Coronary artery (tissue), 2 donors: Measurements from ENCODE around the gene SIGLEC8.
"Not testable (repeated sequence)": the region's sequence is repeated elsewhere in the genome, so short reads cannot be mapped to it uniquely, and the experiment has no call there.

Experiments
- DNase-seq: peaks from one replicate; pipeline ENCODE4 v3.0.0-alpha.2; 2017; ENCODE audit warnings: low spot score
- H3K27ac ChIP-seq, 2 donors: fragments of 200-600 bp; sonication (generic); one replicate each; pipeline ENCODE4 v1.5.1; 2016 to 2019
- H3K4me3 ChIP-seq: fragments of 200-600 bp; sonication (generic); 2 replicates; pipeline ENCODE4 v1.5.1; 2016; ENCODE audit warnings: mild to moderate bottlenecking, moderate library complexity
- TF ChIP-seq, protein P1 (sequence below): fragments of 200-600 bp; sonication (generic); IDR thresholded peaks from one replicate; pipeline ENCODE4 v1.5.1; 2019; ENCODE audit warnings: antibody characterized with exemption

The SIGLEC8 gene

GRCh38 chr19:51431124-51431523 is 27.1 kb downstream of the SIGLEC8 start:
- no peak for DNase-seq
- Histone ChIP-seq H3K4me3 (no peak overlapping the region), H3K27ac (no peak overlapping the region)
- TF ChIP-seq, protein P1, sequence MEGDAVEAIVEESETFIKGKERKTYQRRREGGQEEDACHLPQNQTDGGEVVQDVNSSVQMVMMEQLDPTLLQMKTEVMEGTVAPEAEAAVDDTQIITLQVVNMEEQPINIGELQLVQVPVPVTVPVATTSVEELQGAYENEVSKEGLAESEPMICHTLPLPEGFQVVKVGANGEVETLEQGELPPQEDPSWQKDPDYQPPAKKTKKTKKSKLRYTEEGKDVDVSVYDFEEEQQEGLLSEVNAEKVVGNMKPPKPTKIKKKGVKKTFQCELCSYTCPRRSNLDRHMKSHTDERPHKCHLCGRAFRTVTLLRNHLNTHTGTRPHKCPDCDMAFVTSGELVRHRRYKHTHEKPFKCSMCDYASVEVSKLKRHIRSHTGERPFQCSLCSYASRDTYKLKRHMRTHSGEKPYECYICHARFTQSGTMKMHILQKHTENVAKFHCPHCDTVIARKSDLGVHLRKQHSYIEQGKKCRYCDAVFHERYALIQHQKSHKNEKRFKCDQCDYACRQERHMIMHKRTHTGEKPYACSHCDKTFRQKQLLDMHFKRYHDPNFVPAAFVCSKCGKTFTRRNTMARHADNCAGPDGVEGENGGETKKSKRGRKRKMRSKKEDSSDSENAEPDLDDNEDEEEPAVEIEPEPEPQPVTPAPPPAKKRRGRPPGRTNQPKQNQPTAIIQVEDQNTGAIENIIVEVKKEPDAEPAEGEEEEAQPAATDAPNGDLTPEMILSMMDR: no peak

DNA sequence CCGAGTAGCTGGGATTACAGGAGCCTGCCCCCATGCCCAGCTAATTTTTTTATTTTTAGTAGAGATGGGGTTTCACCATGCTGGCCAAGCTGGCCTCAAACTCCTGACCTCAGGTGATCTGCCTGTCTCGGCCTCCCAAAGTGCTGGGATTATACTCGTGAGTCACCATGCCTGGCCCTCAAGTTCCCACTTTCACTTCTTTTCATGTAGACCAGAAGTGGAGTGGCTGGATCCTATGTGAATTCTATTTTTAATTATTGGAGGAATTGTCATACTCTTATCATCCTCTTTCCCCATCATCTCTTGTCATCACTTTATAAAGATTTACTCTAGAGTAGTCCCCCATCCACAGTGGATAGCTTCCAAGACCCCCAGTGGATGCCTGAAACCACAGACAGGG is 28.0 kb downstream of the SIGLEC8 start:
- H3K27ac ChIP-seq: no peak overlapping the region
- no peak for DNase-seq
- TF ChIP-seq, protein P1: no peak
- no peak overlapping the region for H3K4me3 ChIP-seq

DNA sequence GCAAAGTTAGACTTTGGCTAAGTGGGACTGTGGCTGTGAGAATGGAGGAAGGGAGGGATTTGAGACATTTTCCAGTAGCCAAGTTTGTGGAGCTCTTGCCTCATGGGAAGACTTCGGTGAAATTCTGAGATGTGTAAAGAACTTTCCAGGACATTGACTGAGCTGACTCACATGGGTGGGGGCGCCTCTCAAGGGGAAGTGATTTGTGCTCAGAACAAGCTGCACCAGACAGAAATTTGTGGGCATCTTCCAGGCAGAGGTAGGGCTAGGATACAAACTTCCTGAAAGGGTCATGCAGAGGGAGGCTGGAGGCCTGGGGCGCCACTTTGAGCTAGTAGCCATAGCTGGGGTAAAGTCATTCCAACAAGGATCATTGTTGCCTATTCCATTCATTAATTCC is 31.1 kb downstream of the SIGLEC8 start:
- Histone ChIP-seq H3K27ac (no peak overlapping the region), H3K4me3 (no peak overlapping the region)
- TF ChIP-seq, protein P1: no peak
- no peak for DNase-seq

DNA sequence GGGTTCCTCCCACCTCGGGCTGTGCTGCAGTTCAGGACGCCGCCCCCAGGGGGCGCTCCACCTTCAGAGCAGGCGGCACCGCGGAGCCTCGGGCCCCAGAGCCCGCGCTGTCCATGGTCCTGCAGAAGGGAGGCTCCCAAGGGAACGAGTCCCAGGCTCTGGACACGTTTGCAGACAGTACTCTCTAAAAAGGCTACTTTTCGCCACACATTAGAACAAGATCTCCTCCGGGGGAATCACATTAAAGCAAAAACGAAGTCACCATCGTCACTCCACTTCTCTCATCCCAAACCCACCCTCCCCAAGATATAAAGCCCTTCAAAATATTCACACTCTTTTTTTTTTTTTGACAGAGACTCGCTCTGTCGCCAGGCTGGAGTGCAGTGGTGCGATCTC is 36.2 kb downstream of the SIGLEC8 start:
- no peak for DNase-seq
- no peak overlapping the region for H3K27ac ChIP-seq
- H3K4me3 ChIP-seq: no peak overlapping the region
- TF ChIP-seq, protein P1: peak; percentile 51

GRCh38 chr19:51421229-51422052 is 36.8 kb downstream of the SIGLEC8 start:
- Histone ChIP-seq H3K4me3 (no peak overlapping the region), H3K27ac (no peak overlapping the region)
- TF ChIP-seq, protein P1: no peak
- DNase-seq: no peak

GRCh38 chr19:51420511-51420910 is 37.7 kb downstream of the SIGLEC8 start:
- DNase-seq, H3K4me3 ChIP-seq, H3K27ac ChIP-seq: not testable (repeated sequence)

DNA sequence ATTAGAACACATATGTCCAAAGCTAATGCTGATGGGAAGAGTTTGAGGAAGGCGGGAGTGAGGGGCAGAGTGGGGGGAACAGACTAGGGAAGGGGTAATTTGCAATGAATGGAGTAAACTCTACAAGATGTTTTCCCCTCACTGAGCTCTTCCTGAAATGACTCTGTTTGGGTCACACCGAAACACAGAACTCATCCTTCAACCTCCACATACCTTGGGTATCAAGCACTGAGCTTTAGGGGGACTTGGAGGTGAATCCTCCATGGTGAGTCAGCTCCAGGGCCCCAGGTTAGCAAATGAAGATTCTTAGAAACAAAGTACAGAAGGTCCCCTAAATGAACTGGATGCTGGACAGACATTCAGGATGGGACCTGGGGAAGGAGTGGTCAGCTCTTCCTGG is 39.5 kb downstream of the SIGLEC8 start:
- no peak overlapping the region for H3K4me3 ChIP-seq
- TF ChIP-seq, protein P1: no peak
- H3K27ac ChIP-seq: no peak overlapping the region
- DNase-seq: no peak
